Upper lobe of right lung (tissue), 1 donor: ENCODE results near the gene MAPK13. TPM values are rescaled to one million over a fixed set of nuclear protein-coding genes. Genes with fewer than 3 reads are reported as not detected.

Experiments used
- ATAC-seq: fragments of 200-7000 bp; cut with Tn5 transposase; one replicate; pipeline ENCODE4 v1.9.1; 2020; ENCODE audit warnings: mild to moderate bottlenecking, moderate library complexity
- DNase-seq: peaks from one replicate; pipeline ENCODE4 v3.0.0-alpha.2; 2020
- H3K27ac ChIP-seq: fragments of 200-600 bp; one replicate; pipeline ENCODE4 v1.8.0; 2022
- H3K27me3 ChIP-seq: fragments of 200-600 bp; one replicate; pipeline ENCODE4 v1.8.0; 2022; ENCODE audit warnings: mild to moderate bottlenecking
- H3K36me3 ChIP-seq: fragments of 200-600 bp; one replicate; pipeline ENCODE4 v1.8.0; 2022
- H3K4me1 ChIP-seq: fragments of 200-600 bp; one replicate; pipeline ENCODE4 v1.8.0; 2022
- H3K4me3 ChIP-seq: fragments of 200-600 bp; one replicate; pipeline ENCODE4 v1.8.0; 2022; ENCODE audit warnings: mild to moderate bottlenecking
- H3K9me3 ChIP-seq: fragments of 200-600 bp; one replicate; pipeline ENCODE4 v1.8.0; 2022
- CTCF ChIP-seq: fragments of 200-600 bp; IDR thresholded peaks from one replicate; pipeline ENCODE4 v1.8.0; 2022; ENCODE audit warnings: antibody characterized with exemption
- intact Hi-C: fragments of 100-400 bp; cut with DNase I; formaldehyde crosslinking; loops from one replicate; pipeline ENCODE4 v1.11.0; 2022
- total RNA-seq: library from RNA; stranded (reverse); fragmentation: NEBNext Ultra II Directional; extraction: Animal tissue kit (Norgen Biotek cat#: 25700); gene quantifications from one replicate; pipeline ENCODE4 v1.2.1, GENCODE V29; 2021
- donor health status: DM: no; HTN: yes; CAD: no; lungs with severe emphysema.

The MAPK13 gene
- total RNA-seq, 1 donor from 2014 or later = 71.4 TPM

GRCh38 chr6:36149476-36149875 lies 19.2 kb downstream of the MAPK13 start:
- DNase-seq (no peak), ATAC-seq (peak; percentile 37)
- peak overlapping the region; percentile 76 for H3K27ac ChIP-seq
- H3K36me3 ChIP-seq = no peaks in the 10 kb centered on the region
- intact Hi-C loops = no loop called here
- no peak for TF ChIP-seq CTCF
- no peaks in the 10 kb centered on the region for H3K9me3 ChIP-seq
- peaks cover 10% of the 10 kb centered on the region for H3K4me1 ChIP-seq
- H3K27me3 ChIP-seq = no peaks in the 10 kb centered on the region
- H3K4me3 ChIP-seq = no peak overlapping the region

GRCh38 chr6:36150283-36150682 lies 20.0 kb downstream of the MAPK13 start:
- H3K27me3 ChIP-seq = no peaks in the 10 kb centered on the region
- H3K36me3 ChIP-seq = no peaks in the 10 kb centered on the region
- no peak for TF ChIP-seq CTCF
- DNase-seq (no peak), ATAC-seq (no peak)
- H3K4me1 ChIP-seq = peaks cover 10% of the 10 kb centered on the region
- H3K4me3 ChIP-seq = no peak overlapping the region
- H3K9me3 ChIP-seq = no peaks in the 10 kb centered on the region
- H3K27ac ChIP-seq = peak overlapping the region; percentile 76
- intact Hi-C loops = no loop called here

GRCh38 chr6:36154286-36154685 lies 24.0 kb downstream of the MAPK13 start:
- H3K9me3 ChIP-seq = no peaks in the 10 kb centered on the region
- no peak overlapping the region for H3K27ac ChIP-seq
- no peaks in the 10 kb centered on the region for H3K27me3 ChIP-seq
- ATAC-seq (peak; percentile 56), DNase-seq (no peak)
- TF ChIP-seq CTCF = no peak
- intact Hi-C loops = no loop called here
- peaks cover 10% of the 10 kb centered on the region for H3K4me1 ChIP-seq
- no peaks in the 10 kb centered on the region for H3K36me3 ChIP-seq
- no peak overlapping the region for H3K4me3 ChIP-seq

- intact Hi-C loops = no loop called here
- ATAC-seq (no peak), DNase-seq (no peak)
- no peaks in the 10 kb centered on the region for H3K27me3 ChIP-seq
- no peaks in the 10 kb centered on the region for H3K4me1 ChIP-seq
- no peaks in the 10 kb centered on the region for H3K36me3 ChIP-seq
- no peak overlapping the region for H3K27ac ChIP-seq
- H3K9me3 ChIP-seq = no peaks in the 10 kb centered on the region
- no peak overlapping the region for H3K4me3 ChIP-seq
- no peak for TF ChIP-seq CTCF
These were observed 25.3 kb downstream of the MAPK13 start for GRCh38 chr6:36155662-36156061.

- Histone ChIP-seq H3K27ac (no peak overlapping the region), H3K4me1 (no peaks in the 10 kb centered on the region), H3K36me3 (no peaks in the 10 kb centered on the region), H3K9me3 (no peaks in the 10 kb centered on the region), H3K27me3 (no peaks in the 10 kb centered on the region), H3K4me3 (no peak overlapping the region)
- intact Hi-C loops = no loop called here
- no peak for TF ChIP-seq CTCF
- ATAC-seq (no peak), DNase-seq (no peak)
These were observed 29.9 kb downstream of the MAPK13 start for GRCh38 chr6:36160147-36160760.
